GM21786 (cell line): ENCODE results near the gene COL19A1.
"Not testable (repeated sequence)": the region's sequence is repeated elsewhere in the genome, so short reads cannot be mapped to it uniquely, and the experiment has no call there.

Experiments
- ATAC-seq: cut with Tn5 transposase; IDR thresholded peaks from one replicate; pipeline ENCODE4 v1.9.1; 2021; ENCODE audit not compliant: unreplicated experiment

Gene COL19A1

GRCh38 chr6:69957985-69958559 is 91.7 kb downstream of the COL19A1 start:
- no peak for ATAC-seq

- no peak for ATAC-seq
Observed at GRCh38 chr6:69958978-69959377, 92.6 kb downstream of the COL19A1 start.

- not testable (repeated sequence) for ATAC-seq
Observed at GRCh38 chr6:69965974-69966373, 99.6 kb downstream of the COL19A1 start.

GRCh38 chr6:69973138-69973537 is 106.8 kb downstream of the COL19A1 start:
- ATAC-seq = no peak

GRCh38 chr6:69973763-69974162 is 107.4 kb downstream of the COL19A1 start:
- no peak for ATAC-seq

- ATAC-seq = no peak
Observed at GRCh38 chr6:69974193-69974592, 107.8 kb downstream of the COL19A1 start.

- no peak for ATAC-seq
Observed at GRCh38 chr6:69976591-69977090, 110.3 kb downstream of the COL19A1 start.

- ATAC-seq = no peak
Observed at GRCh38 chr6:69980624-69981023, 114.3 kb downstream of the COL19A1 start.

- ATAC-seq = no peak
Observed at GRCh38 chr6:69984506-69984905, 118.2 kb downstream of the COL19A1 start.

GRCh38 chr6:69985180-69985579 is 118.8 kb downstream of the COL19A1 start:
- peak; percentile 74 for ATAC-seq

GRCh38 chr6:69987550-69987949 is 121.2 kb downstream of the COL19A1 start:
- ATAC-seq = no peak

GRCh38 chr6:69988458-69989126 is 122.2 kb downstream of the COL19A1 start:
- ATAC-seq = no peak

GRCh38 chr6:69994251-69994650 is 127.9 kb downstream of the COL19A1 start:
- no peak for ATAC-seq

- ATAC-seq = no peak
Observed at GRCh38 chr6:70008189-70008588, 141.8 kb downstream of the COL19A1 start.

GRCh38 chr6:70010339-70010738 is 144.0 kb downstream of the COL19A1 start:
- ATAC-seq = not testable (repeated sequence)

- not testable (repeated sequence) for ATAC-seq
Observed at GRCh38 chr6:70023201-70023600, 156.8 kb downstream of the COL19A1 start.

GRCh38 chr6:70028246-70028645 is 161.9 kb downstream of the COL19A1 start:
- ATAC-seq = no peak

GRCh38 chr6:70028926-70029325 is 162.6 kb downstream of the COL19A1 start:
- no peak for ATAC-seq

- no peak for ATAC-seq
Observed at GRCh38 chr6:70033781-70034180, 167.4 kb downstream of the COL19A1 start.

GRCh38 chr6:70037445-70037844 is 171.1 kb downstream of the COL19A1 start:
- ATAC-seq = no peak

GRCh38 chr6:70040766-70041165 is 174.4 kb downstream of the COL19A1 start:
- no peak for ATAC-seq

GRCh38 chr6:70041411-70041810 is 175.1 kb downstream of the COL19A1 start:
- no peak for ATAC-seq

- ATAC-seq = no peak
Observed at GRCh38 chr6:70045413-70045812, 179.1 kb downstream of the COL19A1 start.
